ENCODE results near the gene FOXB1.

DNA sequence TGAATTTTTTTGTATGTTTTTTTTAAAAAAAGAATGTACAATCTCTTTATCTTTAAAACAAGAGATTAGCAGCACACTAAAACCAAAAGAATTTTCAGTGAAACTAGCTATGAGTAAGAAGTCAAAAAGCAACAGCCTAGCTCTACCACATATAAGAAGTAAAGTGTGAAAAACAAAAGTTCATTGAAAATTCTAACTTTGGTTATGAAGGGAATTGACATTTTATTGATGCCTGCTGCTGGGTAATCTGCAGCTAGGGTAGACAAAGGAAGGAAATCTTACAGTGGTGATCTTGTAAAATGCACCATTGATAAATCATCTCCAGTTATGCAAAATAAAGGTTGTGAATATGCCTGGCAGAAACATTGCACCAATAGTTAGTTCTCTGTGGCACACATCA lies 37.8 kb upstream of the FOXB1 start:
- TF ChIP-seq, protein P1, sequence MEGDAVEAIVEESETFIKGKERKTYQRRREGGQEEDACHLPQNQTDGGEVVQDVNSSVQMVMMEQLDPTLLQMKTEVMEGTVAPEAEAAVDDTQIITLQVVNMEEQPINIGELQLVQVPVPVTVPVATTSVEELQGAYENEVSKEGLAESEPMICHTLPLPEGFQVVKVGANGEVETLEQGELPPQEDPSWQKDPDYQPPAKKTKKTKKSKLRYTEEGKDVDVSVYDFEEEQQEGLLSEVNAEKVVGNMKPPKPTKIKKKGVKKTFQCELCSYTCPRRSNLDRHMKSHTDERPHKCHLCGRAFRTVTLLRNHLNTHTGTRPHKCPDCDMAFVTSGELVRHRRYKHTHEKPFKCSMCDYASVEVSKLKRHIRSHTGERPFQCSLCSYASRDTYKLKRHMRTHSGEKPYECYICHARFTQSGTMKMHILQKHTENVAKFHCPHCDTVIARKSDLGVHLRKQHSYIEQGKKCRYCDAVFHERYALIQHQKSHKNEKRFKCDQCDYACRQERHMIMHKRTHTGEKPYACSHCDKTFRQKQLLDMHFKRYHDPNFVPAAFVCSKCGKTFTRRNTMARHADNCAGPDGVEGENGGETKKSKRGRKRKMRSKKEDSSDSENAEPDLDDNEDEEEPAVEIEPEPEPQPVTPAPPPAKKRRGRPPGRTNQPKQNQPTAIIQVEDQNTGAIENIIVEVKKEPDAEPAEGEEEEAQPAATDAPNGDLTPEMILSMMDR (IDR thresholded peaks at IDR 0.05; ENCODE audit: insufficient read depth, low read length) = no peak
- TF ChIP-seq POLR2AphosphoS5 (IDR thresholded peaks at IDR 0.05; ENCODE audit: low read depth) (no peak), GABPA (IDR thresholded peaks at IDR 0.05; ENCODE audit: low read depth) (no peak)
- TF ChIP-seq, protein P2, sequence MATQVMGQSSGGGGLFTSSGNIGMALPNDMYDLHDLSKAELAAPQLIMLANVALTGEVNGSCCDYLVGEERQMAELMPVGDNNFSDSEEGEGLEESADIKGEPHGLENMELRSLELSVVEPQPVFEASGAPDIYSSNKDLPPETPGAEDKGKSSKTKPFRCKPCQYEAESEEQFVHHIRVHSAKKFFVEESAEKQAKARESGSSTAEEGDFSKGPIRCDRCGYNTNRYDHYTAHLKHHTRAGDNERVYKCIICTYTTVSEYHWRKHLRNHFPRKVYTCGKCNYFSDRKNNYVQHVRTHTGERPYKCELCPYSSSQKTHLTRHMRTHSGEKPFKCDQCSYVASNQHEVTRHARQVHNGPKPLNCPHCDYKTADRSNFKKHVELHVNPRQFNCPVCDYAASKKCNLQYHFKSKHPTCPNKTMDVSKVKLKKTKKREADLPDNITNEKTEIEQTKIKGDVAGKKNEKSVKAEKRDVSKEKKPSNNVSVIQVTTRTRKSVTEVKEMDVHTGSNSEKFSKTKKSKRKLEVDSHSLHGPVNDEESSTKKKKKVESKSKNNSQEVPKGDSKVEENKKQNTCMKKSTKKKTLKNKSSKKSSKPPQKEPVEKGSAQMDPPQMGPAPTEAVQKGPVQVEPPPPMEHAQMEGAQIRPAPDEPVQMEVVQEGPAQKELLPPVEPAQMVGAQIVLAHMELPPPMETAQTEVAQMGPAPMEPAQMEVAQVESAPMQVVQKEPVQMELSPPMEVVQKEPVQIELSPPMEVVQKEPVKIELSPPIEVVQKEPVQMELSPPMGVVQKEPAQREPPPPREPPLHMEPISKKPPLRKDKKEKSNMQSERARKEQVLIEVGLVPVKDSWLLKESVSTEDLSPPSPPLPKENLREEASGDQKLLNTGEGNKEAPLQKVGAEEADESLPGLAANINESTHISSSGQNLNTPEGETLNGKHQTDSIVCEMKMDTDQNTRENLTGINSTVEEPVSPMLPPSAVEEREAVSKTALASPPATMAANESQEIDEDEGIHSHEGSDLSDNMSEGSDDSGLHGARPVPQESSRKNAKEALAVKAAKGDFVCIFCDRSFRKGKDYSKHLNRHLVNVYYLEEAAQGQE (IDR thresholded peaks at IDR 0.05; ENCODE audit: insufficient replicate concordance, low read depth) = no peak
